ENCODE data around the gene FGF8.

FGF8 gene

GRCh38 chr10:101778151-101778780, 2.4 kb upstream of the FGF8 start:
- Histone ChIP-seq H3K4me3 (ENCODE audit: low read length) (peak overlapping the region; percentile 71), H3K9me3 (ENCODE audit: insufficient read depth, low read length) (no peaks in the 10 kb centered on the region), H3K79me2 (ENCODE audit: low read length) (peaks cover 17% of the 10 kb centered on the region), H4K20me1 (ENCODE audit: insufficient read depth, low read length) (0 out of 2 replicates have a peak, but pooled peaks cover 3% of the 10 kb centered on the region), H3K27ac (ENCODE audit: low read length) (no peak overlapping the region), H3K4me2 (ENCODE audit: low read length) (peak overlapping the region; percentile 91), H2AFZ (ENCODE audit: low read depth, low read length) (no peak overlapping the region), H3K9ac (ENCODE audit: low read length) (no peak overlapping the region), H3K4me1 (ENCODE audit: low read length) (peaks cover 36% of the 10 kb centered on the region), H3K27me3 (ENCODE audit: low read depth, low read length) (no peaks in the 10 kb centered on the region), H3K36me3 (replicated peaks; ENCODE audit: low read depth, low read length) (no peaks in the 10 kb centered on the region)
- TF ChIP-seq CTCF (IDR thresholded peaks at IDR 0.05; ENCODE audit: low read depth, low read length), result no peak
- TF ChIP-seq EZH2phosphoT487 (IDR thresholded peaks at IDR 0.05; ENCODE audit: low read depth), result no peak

DNA sequence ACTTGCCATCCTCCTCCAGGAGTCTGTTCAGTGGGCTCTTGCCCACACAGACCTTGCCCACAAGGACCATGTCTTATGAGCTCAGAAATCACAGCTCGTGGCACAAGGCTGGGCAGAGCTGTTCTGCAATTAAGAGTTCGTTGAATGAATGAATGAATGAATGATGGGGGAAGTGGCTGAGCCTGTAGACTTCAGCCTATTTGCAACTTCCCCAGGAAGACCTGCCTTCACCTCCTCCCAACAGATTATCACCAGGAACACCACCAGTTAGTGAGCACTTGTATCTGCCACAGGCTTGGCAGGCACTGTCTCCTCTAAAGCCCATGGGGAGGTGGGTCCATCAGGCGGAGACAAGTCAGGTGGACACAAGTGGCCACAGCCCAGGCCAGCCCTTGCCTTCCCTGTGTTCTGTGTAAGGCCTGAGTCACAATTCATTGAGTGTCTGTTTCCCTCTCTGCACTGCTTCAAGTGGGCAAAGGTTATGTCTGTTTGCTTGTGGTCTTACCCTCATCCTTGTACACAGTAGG, 1.8 kb upstream of the FGF8 start:
- Histone ChIP-seq H3K9me3 (ENCODE audit: insufficient read depth, low read length) (no peaks in the 10 kb centered on the region), H2AFZ (ENCODE audit: low read depth, low read length) (no peak overlapping the region), H3K27me3 (ENCODE audit: low read depth, low read length) (no peaks in the 10 kb centered on the region), H3K27ac (ENCODE audit: low read length) (no peak overlapping the region), H3K79me2 (ENCODE audit: low read length) (peaks cover 12% of the 10 kb centered on the region), H3K36me3 (replicated peaks; ENCODE audit: low read depth, low read length) (no peaks in the 10 kb centered on the region), H3K4me1 (ENCODE audit: low read length) (peaks cover 36% of the 10 kb centered on the region), H3K4me3 (ENCODE audit: low read length) (no peak overlapping the region), H3K4me2 (ENCODE audit: low read length) (no peak overlapping the region), H3K9ac (ENCODE audit: low read length) (no peak overlapping the region), H4K20me1 (ENCODE audit: insufficient read depth, low read length) (0 out of 2 replicates have a peak, but pooled peaks cover 3% of the 10 kb centered on the region)
- TF ChIP-seq CTCF (IDR thresholded peaks at IDR 0.05; ENCODE audit: low read depth, low read length) (no peak), EZH2phosphoT487 (IDR thresholded peaks at IDR 0.05; ENCODE audit: low read depth) (no peak)

GRCh38 chr10:101776161-101776817, 375 bp upstream of the FGF8 start:
- no peaks in the 10 kb centered on the region for H3K9me3 ChIP-seq (ENCODE audit: insufficient read depth, low read length)
- no peaks in the 10 kb centered on the region for H3K36me3 ChIP-seq (replicated peaks; ENCODE audit: low read depth, low read length)
- H2AFZ ChIP-seq (ENCODE audit: low read depth, low read length), result no peak overlapping the region
- H3K79me2 ChIP-seq (ENCODE audit: low read length), result no peaks in the 10 kb centered on the region
- no peak overlapping the region for H3K27ac ChIP-seq (ENCODE audit: low read length)
- no peak overlapping the region for H3K9ac ChIP-seq (ENCODE audit: low read length)
- H4K20me1 ChIP-seq (ENCODE audit: insufficient read depth, low read length), result 0 out of 2 replicates have a peak, but pooled peaks cover 3% of the 10 kb centered on the region
- no peaks in the 10 kb centered on the region for H3K27me3 ChIP-seq (ENCODE audit: low read depth, low read length)
- no peak overlapping the region for H3K4me3 ChIP-seq (ENCODE audit: low read length)
- H3K4me2 ChIP-seq (ENCODE audit: low read length), result no peak overlapping the region
- peaks cover 27% of the 10 kb centered on the region for H3K4me1 ChIP-seq (ENCODE audit: low read length)
- no peak for TF ChIP-seq CTCF (IDR thresholded peaks at IDR 0.05; ENCODE audit: low read depth, low read length)
- no peak for TF ChIP-seq EZH2phosphoT487 (IDR thresholded peaks at IDR 0.05; ENCODE audit: low read depth)

- TF ChIP-seq CTCF (IDR thresholded peaks at IDR 0.05; ENCODE audit: low read depth, low read length), result no peak
- TF ChIP-seq EZH2phosphoT487 (IDR thresholded peaks at IDR 0.05; ENCODE audit: low read depth), result no peak
- Histone ChIP-seq H3K4me2 (ENCODE audit: low read length) (no peak overlapping the region), H2AFZ (ENCODE audit: low read depth, low read length) (no peak overlapping the region), H3K9ac (ENCODE audit: low read length) (no peak overlapping the region), H3K4me3 (ENCODE audit: low read length) (no peak overlapping the region), H3K27me3 (ENCODE audit: low read depth, low read length) (no peaks in the 10 kb centered on the region), H4K20me1 (ENCODE audit: insufficient read depth, low read length) (no peaks in the 10 kb centered on the region), H3K79me2 (ENCODE audit: low read length) (no peaks in the 10 kb centered on the region), H3K9me3 (ENCODE audit: insufficient read depth, low read length) (no peaks in the 10 kb centered on the region), H3K36me3 (replicated peaks; ENCODE audit: low read depth, low read length) (no peaks in the 10 kb centered on the region), H3K27ac (ENCODE audit: low read length) (no peak overlapping the region), H3K4me1 (ENCODE audit: low read length) (peaks cover 15% of the 10 kb centered on the region)
Observed at GRCh38 chr10:101774589-101775272, 1.2 kb downstream of the FGF8 start.
